Activated CD8-positive, alpha-beta memory T cell treated with anti-CD3 and anti-CD28 coated beads, Interleukin-2, amount 50 U/mL, for 48 hours (primary cell): ENCODE results near the gene F5.

ENCODE experiments used
- DNase-seq: peaks from one replicate; pipeline ENCODE4 v3.0.0-alpha.2; 2020

Gene F5

GRCh38 chr1:169473347-169473746 lies 112.9 kb downstream of the F5 start:
- DNase-seq = no peak

GRCh38 chr1:169472738-169473137 lies 113.5 kb downstream of the F5 start:
- no peak for DNase-seq

- DNase-seq = no peak
Observed at GRCh38 chr1:169468982-169469381, 117.3 kb downstream of the F5 start.

DNA sequence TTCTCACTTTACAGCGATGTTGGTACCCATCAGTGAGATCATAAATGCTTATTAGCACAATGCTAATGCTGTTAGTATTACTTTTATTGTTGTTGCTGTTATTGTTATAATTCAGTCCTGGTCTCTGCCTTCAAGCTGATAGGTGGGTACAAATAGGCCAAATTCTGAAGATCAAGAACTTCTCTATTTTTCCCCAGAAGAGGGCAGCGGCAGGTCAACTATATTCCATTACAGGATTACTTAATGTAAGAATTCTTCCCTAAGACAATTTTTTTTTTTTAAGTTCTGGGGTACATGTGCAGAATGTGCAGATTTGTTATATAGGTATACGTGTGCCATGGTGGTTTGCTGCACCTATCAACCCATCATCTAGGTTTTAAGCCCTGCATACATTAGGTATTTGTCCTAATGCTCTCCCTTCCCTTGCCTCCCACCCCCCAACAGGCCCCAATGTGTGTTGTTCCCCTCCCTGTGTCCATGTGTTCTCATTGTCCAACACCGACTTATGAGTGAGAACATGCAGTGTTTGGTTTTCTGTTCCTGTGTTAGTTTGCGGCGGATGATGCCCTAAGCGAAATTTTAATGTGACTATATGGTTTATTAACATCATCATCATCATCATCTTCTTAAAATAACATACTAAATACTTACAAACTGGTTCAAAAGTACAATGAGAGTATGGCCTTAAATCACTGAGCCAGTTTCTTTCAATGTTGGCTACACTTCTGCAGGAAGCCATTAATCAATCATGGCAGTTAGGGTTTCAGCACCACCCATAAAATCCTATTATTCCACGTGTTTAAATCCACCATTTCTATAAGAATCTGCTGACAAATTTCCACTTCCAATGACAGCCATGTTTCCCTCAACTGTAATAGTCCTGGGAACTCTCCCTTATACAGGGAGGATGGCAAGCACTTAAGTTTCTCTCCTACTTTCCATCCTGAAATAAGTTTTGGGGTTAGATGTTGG lies 119.7 kb downstream of the F5 start:
- DNase-seq = no peak

GRCh38 chr1:169465281-169465680 lies 121.0 kb downstream of the F5 start:
- DNase-seq = no peak
